ENCODE results near the gene PRG3.

DNA sequence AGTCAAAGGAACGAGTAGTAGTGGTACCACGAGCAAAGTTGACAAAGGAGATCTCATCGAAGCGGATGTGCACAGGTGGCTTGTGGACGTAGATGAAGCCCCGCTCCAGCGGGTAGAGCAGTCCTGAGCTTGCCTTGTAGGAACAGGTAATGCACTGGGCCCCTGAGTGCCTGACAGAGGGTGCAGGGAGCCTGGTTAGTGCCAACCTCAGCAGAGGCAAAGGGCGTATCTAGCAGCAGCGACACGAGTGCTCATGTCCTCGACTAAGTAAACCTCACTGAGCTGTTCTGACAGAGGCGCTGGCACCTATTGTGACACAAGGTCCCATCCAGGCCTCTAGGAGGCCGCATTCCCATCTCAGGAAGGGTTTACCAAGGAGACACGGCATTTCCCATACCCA is 49.2 kb downstream of the PRG3 start:
- TF ChIP-seq POLR2AphosphoS5 (IDR thresholded peaks at IDR 0.05; ENCODE audit: low read depth, low read length) (no peak), REST (IDR thresholded peaks at IDR 0.05; ENCODE audit: insufficient read depth in 1 of 2, low read depth in 2 of 2, low read length in 2 of 2) (no peak), TAF1 (IDR thresholded peaks at IDR 0.05; ENCODE audit: borderline replicate concordance, insufficient read depth, low read length) (no peak), FOXP2 (optimal IDR thresholded peaks at IDR 0.05; ENCODE audit: borderline replicate concordance, extremely low read depth, extremely low read length, insufficient read depth) (no peak), SIN3A (IDR thresholded peaks at IDR 0.05; ENCODE audit: borderline replicate concordance, insufficient read depth, low read length) (no peak)
